GM19023 (cell line): ENCODE measurements around the gene ARHGAP44.

ENCODE experiments used
- ATAC-seq: cut with Tn5 transposase; IDR thresholded peaks from one replicate; pipeline ENCODE4 v1.9.1; 2021; ENCODE audit warnings: mild to moderate bottlenecking, moderate library complexity; ENCODE audit not compliant: unreplicated experiment

ARHGAP44 gene

DNA sequence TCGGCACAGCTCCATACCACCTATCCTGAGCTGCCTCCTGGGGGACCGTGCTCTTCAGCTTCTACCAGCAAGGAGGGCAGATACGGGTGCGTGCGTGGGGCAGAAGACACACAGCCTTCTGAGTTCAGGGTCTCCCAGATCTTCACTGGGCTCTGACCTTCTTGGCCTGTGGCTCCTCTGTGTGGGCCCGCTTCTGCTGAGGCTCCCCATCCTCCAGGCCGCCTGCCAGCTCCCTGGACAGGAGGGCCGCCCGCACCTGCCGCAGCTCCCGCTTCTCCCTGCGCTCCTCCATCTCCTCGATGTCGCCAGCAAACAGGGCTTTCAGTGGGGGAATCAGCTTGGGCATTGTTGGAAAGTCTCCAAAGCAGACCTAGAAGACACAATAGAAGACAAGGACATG lies 203.4 kb downstream of the ARHGAP44 start:
- ATAC-seq, result no peak

DNA sequence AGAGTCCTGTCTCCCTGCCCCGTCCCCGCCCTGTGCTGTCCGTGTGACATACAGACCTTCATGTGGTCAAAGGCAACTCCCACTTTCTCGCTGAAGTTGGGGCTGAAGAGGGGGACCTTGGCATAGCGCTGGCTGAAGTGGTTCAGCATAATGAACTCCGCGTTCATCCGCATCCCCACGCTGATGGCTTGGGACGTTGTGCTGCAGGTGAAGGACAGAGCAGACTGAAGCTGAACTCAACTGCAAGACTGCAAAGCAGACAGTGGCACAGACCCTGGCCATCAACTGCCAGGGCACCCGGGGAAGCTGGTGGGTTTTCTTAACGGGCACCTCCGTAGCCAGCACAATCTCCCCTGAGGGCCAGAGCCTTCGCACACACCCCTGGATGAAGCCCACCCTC lies 204.3 kb downstream of the ARHGAP44 start:
- no peak for ATAC-seq

DNA sequence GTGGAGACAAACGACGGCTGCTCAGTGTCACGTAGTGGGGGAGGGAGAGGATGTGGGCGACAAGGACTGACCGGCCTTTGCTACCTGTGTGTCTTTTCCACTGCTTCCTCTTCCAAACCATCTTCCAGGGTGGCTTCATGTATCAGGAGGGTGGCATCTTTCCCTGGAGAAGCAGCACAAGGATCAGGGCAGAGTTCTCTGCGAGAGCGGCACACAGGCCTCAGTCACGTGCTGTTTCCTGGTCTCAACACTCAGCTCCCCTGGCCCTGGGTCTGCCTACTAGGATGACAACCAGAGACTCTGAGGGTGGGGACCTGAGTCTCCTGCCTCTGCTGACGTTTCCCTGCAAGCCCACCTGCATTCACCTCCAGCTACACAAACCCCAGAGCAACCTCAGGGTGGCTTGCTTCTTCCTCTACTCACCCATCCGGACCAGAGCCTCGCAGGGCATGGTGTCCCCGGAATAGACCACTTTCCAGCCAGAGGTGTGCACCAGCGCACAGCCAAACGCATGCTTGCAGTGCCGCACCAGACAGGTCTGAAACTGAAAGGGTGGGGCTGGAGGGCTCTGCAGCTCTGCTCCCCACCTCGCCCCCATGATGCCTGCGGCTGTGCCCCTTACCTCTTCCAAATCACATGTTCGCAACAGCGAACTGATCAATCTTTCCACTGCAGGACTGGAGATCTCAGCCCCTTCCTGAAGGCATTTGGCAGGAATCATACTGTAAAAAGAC lies 205.2 kb downstream of the ARHGAP44 start:
- ATAC-seq, result no peak

DNA sequence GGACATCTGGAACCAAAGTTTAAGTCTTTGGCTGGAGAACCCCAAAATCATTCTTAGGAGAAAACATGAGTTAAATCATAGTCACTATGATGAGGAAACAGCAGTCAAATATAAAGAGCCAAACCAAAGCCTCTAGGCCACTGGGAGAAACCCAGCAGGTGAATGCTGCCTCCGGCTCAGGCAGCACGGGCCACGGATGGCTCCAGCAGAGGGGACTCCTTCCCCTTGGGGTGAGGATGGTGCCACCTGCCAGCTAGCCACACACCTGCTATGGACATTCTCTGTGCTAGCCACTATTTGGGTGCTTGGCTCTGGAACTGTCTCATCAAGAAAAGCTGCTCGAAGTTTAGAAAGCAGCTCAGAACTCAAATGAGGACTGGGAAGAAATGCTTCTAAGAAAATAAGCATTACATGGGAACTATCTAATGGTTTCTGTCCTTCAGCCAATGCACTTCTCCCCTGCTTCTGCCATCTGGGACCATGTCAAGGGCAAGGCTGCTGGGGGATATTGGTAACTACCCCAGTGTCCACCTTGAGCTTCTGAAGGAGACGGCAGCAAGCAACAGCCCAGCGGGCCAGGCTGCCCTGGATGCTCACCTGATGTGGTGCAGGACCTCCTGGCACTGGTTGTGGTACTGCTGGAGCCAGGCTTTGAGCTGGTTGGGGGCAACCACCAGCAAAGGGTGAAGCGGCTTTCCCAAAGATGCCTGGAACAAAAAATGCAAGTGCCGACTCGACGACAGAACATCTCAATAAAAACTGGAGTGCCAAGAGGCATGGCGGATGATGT lies 206.0 kb downstream of the ARHGAP44 start:
- no peak for ATAC-seq

DNA sequence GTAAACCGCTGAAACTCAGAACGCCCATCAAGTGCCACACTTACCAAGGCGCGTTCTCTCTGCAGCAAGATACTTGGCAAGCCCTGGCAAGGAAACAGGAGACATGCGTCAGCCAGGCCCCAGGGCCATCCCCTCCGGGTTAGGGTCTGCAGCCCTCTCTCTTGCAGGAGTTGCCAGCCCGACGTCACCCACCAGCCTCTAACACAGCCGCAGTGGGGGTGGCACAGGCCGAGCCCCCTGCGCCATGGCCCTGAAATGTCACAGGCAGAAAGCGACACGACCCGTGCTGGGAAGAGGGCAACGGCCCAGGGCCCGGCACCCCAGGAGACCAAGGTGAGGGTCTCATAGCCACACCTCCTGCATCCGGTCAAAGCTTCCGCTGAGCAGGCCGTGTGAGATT lies 206.6 kb downstream of the ARHGAP44 start:
- no peak for ATAC-seq

DNA sequence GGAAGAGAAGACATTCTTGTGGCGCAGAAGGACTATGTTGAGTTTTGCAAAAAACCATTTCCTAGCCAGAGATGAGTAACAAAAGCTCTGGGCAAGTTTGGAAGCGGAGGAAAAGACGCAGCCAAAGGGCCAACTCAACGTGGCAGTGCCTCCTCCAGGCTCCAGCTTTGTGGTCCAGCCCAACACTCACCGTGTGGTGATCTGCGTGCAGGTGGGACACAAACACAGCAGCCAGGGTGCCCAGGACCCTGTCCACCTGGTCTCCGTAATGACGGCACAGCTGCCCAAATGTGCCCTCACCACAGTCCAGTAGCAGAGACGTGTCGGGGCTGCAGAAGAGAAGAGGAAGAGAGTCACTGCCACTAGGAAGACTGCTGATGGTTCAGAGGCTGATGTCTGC lies 207.1 kb downstream of the ARHGAP44 start:
- ATAC-seq, result no peak

DNA sequence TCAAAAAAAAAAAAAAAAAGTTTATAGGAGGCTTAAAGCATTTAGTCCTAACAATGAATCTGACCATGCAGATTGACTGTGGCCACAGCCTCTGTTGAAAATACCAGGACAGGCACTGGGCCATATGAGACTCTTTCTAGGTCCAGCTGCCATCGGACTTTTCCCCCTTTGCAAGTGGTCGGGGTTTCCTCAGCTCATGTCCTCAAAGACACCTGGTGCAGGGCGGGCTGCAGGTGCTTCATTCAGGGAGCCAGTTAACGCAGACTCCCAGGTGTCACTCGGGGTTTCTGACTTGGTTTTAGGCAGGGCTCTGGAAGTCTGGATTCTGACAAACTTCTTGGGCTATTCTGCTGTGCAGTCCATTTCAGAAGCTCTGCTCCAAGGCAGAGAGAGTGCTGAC lies 207.6 kb downstream of the ARHGAP44 start:
- ATAC-seq, result no peak

DNA sequence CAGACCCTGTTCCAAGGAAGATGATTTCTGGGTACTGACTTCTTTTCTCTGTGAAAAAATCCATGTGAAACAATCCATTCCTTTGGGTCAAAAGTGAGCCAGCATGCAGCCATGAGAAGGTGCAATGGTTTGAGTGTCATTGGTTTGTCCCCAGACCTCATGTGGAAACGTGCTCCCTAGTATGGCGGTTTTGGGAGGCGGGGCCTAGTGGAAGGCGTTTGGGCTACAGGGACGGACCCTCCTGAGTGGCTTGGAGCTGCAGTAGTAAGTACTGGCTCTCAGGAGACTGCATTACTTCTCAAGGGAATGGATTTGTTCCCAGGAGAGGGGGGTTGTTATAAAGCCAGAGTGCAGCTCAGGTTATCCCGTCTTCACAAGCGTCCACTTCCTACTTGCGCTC lies 209.2 kb downstream of the ARHGAP44 start:
- no peak for ATAC-seq

DNA sequence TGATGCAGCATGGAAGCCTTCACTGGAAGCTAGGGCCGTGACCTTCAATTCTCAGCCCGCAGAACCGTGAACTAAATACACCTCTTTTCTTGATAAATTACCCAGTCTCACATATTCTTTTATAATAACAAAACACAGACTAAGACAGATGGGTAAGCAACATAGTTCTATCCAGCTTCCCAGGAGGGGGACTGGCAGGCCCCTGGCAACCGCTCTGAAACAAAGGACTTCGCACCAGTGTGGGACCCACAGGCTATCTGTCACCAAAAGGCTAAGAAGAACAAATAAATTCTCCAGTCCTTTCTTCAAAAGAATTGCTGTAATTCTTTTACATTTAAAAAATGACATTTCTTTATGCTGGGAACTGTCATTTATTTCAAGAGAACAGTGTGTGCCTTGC lies 209.6 kb downstream of the ARHGAP44 start:
- ATAC-seq, result no peak

DNA sequence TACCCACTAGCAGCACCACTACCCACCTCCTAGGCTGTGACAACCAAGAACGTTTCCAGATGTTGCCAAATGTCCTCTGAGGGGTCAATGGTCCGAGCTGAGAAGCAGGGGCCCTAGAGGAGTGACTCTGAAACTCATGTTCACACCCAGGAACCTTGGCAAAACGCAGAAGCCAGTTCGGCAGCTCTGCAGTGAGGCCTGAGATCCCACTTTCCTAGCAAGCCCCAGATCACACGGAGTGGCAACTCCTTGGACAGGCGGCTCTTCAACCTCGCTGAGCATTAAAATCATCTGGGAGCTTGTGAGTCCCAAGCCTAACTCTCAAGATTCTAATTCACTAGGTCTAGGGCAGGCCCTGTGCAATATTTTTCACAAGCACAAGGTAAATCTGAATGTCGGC lies 211.3 kb downstream of the ARHGAP44 start:
- ATAC-seq, result no peak

DNA sequence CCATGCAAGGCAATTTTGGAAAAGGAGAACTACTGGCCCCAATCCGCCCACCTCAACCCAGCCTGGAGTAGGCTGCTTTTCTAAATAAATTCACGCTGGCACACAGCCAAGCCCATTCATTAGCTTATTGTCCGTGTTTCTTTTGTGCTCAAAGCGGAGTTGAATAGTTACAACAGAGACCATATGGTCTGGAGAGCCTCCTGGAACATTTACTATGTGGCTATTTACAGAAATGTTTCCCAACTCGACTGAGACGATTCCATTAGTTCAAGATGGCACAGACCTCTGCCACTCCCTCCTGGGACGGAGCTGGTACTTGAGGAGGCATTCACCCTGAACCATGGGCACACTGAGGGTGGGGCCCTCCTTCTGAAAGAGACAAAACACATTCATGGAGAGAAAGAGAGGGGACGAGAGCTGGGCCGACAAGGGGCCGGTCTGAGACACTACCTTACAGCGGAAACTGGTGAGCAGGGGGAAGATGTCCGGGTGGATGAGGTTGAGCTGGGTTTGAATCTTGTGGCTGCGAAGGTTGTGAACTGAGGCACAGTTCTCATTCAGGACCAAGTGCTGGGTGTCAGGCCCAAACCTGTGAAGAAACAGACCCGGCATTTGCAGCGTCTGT lies 212.8 kb downstream of the ARHGAP44 start:
- no peak for ATAC-seq

DNA sequence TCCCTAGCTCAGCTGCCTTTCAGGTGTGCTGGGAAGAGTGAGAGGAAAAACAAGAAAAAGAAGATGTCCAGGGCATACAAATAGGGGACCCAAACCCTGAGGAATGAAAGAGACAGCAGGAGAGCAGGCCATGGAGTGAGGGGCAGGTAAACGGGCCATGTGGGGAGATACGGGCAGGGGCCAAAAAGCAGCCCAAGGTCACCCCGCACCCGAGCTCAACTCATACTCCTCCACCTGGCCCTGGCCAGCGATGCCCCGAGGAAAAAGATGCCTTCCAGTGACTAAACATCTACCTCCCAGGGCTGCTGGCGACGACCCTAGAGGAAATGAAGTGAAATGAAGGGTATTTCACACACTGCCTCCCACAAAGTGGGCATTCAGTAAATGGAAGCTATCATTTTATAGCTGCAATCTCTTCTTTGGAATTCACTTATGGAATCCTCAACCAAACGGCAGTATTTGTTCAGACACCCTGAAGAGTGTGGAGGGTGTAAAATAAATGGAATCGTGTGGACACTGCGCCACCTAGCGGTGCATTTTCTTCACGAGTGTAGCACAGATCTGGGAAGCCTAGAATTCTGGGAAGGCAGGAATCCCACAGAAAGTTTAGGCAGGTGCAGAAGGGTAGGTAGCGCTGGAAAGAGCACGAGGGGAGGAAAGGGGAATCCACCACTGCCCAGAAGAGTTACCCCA lies 213.6 kb downstream of the ARHGAP44 start:
- no peak for ATAC-seq

DNA sequence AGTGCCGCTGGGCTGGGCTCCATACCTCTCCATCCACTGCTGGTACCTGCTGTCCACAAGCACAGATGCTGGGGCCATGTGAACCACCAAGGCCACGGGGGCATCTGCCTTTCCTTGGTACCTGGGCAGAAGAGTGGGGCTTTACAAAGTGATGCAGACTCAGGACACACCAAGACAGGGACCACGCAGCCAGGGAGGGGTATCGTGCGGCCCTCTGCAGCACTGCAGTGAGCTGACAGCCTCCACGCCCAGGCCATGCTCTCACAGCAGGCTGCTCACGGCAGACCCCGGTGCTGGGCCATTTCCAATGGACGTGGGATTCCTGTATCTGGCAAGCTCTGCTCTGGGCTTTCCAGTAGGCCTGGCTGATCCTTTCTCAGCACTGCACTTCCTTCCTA lies 214.2 kb downstream of the ARHGAP44 start:
- ATAC-seq, result no peak

DNA sequence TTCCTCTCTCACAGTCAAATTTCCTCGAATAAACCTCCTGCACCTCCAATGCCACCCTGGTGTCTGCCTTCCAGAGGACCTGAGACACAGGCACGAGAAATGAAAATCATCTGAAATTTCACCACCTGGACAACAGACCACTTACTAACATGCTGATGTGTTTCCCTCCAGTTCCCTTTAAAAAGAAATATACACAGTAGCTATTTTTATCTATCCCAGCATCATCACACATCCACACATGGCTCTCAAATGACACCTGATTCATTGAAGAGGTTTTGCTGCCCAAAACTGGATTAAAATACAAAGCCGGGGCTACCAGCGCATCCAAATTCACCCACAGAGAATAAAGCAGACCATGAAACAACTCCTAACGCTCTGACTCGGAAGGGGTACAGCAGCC lies 214.6 kb downstream of the ARHGAP44 start:
- ATAC-seq, result no peak

DNA sequence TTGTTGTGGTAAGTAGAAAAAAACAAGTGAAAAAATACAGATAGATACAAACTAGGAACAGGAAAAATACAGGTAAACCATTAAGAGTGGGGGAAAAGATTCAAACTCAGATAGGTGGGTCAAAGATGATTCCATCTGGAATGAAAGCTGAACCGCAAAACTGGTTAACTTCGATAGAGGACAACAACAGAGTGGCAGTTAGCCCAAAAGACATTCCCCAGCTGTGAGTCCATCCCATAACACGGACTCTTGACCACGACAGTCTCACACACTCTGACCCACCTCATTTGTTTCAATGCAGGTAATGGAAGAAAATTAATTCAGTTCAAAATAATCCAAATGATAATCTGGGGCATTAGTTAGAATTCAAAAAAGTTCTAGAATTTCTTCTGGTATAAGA lies 215.0 kb downstream of the ARHGAP44 start:
- ATAC-seq, result no peak

DNA sequence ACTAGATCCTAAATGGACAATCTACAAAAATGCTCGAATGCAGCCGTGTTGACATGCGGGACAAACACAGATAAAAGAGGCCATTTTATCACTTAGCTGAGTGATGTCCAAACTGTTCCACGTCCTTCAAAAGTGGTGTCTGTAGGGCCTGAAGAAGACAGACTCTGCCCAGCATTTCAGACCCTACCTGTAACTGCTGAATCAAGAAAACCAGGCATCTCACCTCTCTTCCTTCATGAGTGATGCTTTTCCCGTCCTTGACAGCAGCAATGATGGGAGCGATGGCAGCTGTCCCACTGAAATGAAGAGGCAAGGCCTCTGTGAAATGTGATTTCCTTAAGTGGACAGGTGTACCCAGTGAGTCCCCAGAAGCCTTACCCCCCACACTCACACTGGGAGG lies 216.2 kb downstream of the ARHGAP44 start:
- no peak for ATAC-seq

DNA sequence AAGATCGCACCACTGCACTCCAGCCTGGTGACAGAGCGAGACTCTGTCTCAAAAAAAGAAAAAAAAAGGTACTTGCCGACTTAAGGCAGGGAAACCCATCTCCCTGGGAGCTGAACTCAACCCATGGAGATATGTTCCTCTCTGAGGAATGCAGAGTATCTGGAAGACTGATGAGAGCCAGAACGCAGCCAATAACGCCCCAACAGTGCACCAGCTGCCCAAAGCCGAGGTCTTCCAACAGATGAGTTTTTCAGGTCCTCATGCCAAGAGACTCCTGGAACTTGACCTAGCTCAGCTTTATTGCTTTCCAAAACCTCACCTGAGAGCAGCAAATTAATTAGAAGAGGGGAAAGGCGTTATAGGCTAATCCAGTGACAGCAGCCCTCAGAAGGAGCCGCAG lies 219.2 kb downstream of the ARHGAP44 start:
- ATAC-seq, result no peak

DNA sequence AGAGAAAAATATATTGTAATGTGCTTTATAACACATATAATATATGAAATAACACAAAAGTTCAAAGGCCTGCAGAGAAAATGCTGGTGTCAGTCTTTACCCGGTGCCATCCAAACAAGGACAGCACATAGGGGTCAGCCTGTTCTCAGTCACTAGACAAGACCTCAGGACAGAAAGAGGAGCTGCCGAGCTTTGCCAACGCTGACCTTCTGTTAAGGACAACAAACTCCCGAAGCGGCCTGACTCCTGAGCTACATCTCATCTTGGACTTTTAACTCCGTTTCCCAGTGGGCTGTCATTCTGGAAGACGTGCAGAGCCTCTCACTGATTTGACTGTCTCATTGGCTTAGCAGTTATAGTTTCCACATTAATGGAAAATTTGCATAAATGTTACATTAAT lies 221.7 kb downstream of the ARHGAP44 start:
- no peak for ATAC-seq

DNA sequence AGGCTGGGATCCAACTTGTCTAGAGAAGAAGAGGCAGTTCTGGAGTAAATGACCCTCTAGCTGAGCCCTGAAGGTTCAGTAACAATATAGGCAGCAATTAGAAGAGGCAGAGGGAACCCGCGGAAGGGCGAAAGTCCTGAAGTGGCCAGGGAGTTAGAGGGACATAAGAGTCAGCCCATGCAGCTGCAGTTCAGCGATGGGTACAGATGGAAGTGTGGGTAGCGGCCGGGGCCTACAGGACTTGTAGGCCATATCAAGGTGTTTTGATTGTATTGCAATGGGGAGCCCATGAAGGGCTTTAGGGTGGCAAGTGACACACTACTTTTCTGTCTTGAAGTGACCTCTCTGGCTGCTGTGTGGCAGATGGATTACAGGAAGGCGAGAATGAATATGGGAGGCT lies 225.5 kb downstream of the ARHGAP44 start:
- no peak for ATAC-seq

DNA sequence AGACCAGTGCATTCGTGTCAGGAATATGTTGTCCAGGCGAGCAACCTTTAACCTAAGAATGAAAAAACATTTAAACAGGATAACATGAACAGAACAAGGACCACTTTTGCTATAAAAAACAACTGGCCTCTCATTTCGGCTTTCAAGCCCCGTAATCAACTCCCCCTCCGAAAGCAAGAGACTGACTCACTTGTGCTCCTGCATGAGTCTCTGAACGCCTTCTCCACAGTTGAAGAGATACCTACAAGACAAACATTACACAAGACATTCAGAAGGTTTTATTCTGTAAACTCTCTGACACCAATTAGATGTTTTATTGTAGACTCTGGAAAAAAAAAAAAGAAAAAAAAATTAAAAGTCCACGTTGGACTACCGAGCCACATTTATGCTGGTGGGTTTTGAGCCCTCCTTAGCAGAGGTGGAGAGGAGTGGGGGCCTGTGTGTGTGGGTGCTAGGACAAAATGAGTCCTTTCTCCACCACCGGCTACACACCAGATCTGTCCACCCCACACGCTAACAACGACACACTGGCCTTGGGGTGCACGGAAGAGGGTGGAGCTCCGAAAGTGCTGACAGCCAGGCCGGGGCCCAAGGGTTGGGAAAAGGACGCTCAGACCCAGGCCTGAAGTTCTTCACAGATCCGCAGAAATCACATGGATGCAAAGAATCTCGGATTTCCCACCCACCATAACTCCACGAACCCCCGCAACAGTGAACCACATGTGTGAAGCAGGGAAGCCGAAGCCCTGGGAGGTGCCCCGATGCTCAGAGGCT lies 227.8 kb downstream of the ARHGAP44 start:
- ATAC-seq, result peak; percentile 19
